ENCODE results near the gene TDRD12. TPM values are rescaled to one million over a fixed set of nuclear protein-coding genes. Genes with fewer than 3 reads are reported as not detected.

TDRD12 gene
- total and polyA plus RNA-seq, 2 donors (not counting 3 experiments of a cell fraction or from before 2014, with no cell fraction given): 0.03 to 0.09 TPM

DNA sequence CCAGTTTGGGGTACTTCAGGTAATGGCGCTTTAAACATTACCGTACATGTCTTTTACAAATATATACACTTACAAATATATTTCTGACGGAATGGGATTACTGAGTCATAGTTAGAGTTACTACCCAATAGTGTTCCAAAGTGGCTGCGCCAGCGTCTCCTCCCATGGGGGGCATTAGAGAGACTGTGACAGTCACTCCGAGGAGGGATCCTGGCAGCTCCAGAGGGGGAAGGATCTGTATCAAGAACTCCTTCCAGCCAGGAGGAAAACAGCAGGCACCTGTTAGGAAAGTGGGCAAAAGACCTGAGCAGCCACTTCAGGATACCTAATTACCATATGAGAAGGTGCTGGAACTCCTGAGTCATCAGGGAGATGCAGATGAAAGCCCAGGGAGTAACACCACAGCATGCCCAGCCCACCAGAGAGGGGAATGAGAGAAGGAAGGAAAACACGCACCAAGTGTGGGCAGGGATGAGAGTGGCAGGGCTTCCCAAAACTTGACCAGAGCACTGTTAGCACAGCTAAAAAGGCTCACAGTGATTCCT, 97.1 kb downstream of the TDRD12 start:
- Histone ChIP-seq H3K4me1 (ENCODE audit: control insufficient read depth, extremely low read depth, insufficient read depth, low read length) (no peaks in the 10 kb centered on the region), H4K20me1 (replicated peaks; ENCODE audit: control insufficient read depth, extremely low read depth, insufficient read depth, low read length) (no peaks in the 10 kb centered on the region), H3K4me3 (replicated peaks in 1 of 3; ENCODE audit: insufficient read depth in 1 of 3, low read depth in 1 of 3, low read length in 3 of 3) (no peak overlapping the region), H3K4me2 (ENCODE audit: insufficient read depth, low read length) (no peak overlapping the region), H3K27ac (ENCODE audit: insufficient read depth, low read depth, low read length) (no peak overlapping the region), H3K79me2 (ENCODE audit: control insufficient read depth, insufficient read depth, low read length) (no peaks in the 10 kb centered on the region), H3K9me3 (replicated peaks; ENCODE audit: control insufficient read depth, insufficient read depth, low read length) (no peaks in the 10 kb centered on the region), H3K9ac (replicated peaks; ENCODE audit: extremely low read depth, insufficient read depth, low read length) (no peak overlapping the region), H2AFZ (ENCODE audit: low read depth, low read length) (no peak overlapping the region), H3K27me3 (ENCODE audit: control insufficient read depth in 2 of 2, insufficient read depth in 2 of 2, low read length in 2 of 2) (no peaks in the 10 kb centered on the region), H3K9me1 (replicated peaks; ENCODE audit: control insufficient read depth, extremely low read depth, insufficient read depth, low read length) (no peaks in the 10 kb centered on the region), H3K36me3 (ENCODE audit: control insufficient read depth in 2 of 2, extremely low read depth in 1 of 2, insufficient read depth in 2 of 2, low read length in 2 of 2) (no peaks in the 10 kb centered on the region)
- TF ChIP-seq JUN (IDR thresholded peaks at IDR 0.05; ENCODE audit: borderline replicate concordance, insufficient read depth, insufficient read length, low read depth) (no peak), EZH2 (IDR thresholded peaks at IDR 0.05; ENCODE audit: borderline replicate concordance, low read depth, low read length, severe bottlenecking) (no peak), GATA2 (IDR thresholded peaks at IDR 0.05; ENCODE audit: insufficient read depth, insufficient read length, low read depth, low read length) (no peak)
- dilution Hi-C loops (cut with MboI; ENCODE audit: extremely low pct_ligation_motif_present, low sequenced_read_pairs): no loop called here
- intact Hi-C loops (cut with micrococcal nuclease): no loop called here
- DNase-seq (ENCODE audit: low read depth, low spot score) (no peak), FAIRE-seq (no peak)
- ChIA-PET POLR2A (no interaction called here), CTCF (no interaction called here)
- no TSS peak for BruUV-seq (replicated peaks)

DNA sequence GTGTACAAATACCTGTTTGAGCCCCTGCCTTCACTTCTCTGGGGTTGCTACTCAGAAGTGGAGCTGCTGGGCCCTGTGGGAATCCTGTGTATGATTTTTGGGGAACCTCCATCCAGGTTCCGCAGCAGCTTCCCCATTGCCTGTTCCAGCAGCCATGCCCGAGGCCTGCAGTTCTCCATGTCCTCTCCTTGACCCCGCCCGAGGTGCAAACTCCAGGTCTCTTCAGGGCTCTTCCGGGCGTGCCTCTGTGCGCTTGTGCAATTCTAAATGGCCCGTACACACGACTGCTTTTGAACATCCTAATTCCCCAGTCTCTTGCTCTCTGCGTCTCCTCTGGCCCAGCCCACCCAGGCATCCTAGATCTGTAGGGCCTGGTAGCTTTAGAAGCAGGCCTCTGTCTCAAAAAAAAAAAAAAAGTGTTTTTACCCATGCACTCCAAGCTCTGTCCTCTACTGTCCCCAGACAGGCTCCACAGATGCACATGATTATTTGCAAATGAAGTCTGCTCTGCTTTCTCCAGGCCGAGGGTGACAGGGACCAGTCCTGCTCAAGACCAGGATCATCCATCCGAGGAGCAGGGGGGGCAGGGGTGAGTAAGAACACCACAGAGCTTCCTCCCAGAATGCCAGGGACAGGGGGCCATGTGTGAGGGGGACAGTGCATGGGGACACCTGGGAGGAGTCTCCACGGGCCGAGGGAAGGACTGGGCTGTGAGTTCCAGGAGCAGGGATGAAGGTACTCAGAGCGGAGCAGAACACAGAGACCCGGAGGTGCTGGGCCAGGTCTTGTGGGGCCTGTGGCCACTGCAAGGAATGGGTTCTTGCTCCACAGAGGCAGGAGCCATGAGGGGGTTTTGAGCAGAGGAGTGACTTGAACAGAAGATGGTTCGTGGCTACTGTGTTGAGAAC, 98.3 kb downstream of the TDRD12 start:
- Histone ChIP-seq H3K9ac (replicated peaks; ENCODE audit: extremely low read depth, insufficient read depth, low read length) (no peak overlapping the region), H4K20me1 (replicated peaks; ENCODE audit: control insufficient read depth, extremely low read depth, insufficient read depth, low read length) (no peaks in the 10 kb centered on the region), H3K9me3 (replicated peaks; ENCODE audit: control insufficient read depth, insufficient read depth, low read length) (no peaks in the 10 kb centered on the region), H3K4me1 (ENCODE audit: control insufficient read depth, extremely low read depth, insufficient read depth, low read length) (no peaks in the 10 kb centered on the region), H3K4me3 (replicated peaks in 1 of 3; ENCODE audit: insufficient read depth in 1 of 3, low read depth in 1 of 3, low read length in 3 of 3) (no peak overlapping the region), H3K27me3 (ENCODE audit: control insufficient read depth in 2 of 2, insufficient read depth in 2 of 2, low read length in 2 of 2) (no peaks in the 10 kb centered on the region), H2AFZ (ENCODE audit: low read depth, low read length) (no peak overlapping the region), H3K4me2 (ENCODE audit: insufficient read depth, low read length) (no peak overlapping the region), H3K79me2 (ENCODE audit: control insufficient read depth, insufficient read depth, low read length) (no peaks in the 10 kb centered on the region), H3K36me3 (ENCODE audit: control insufficient read depth in 2 of 2, extremely low read depth in 1 of 2, insufficient read depth in 2 of 2, low read length in 2 of 2) (no peaks in the 10 kb centered on the region), H3K27ac (ENCODE audit: insufficient read depth, low read depth, low read length) (no peak overlapping the region), H3K9me1 (replicated peaks; ENCODE audit: control insufficient read depth, extremely low read depth, insufficient read depth, low read length) (no peaks in the 10 kb centered on the region)
- TF ChIP-seq EZH2 (IDR thresholded peaks at IDR 0.05; ENCODE audit: borderline replicate concordance, low read depth, low read length, severe bottlenecking) (no peak), MYC (IDR thresholded peaks at IDR 0.05; ENCODE audit: low read depth, low read length) (no peak), FOS (IDR thresholded peaks at IDR 0.05; ENCODE audit: borderline replicate concordance, insufficient read depth, low read length) (no peak)
- TF ChIP-seq, protein P1, sequence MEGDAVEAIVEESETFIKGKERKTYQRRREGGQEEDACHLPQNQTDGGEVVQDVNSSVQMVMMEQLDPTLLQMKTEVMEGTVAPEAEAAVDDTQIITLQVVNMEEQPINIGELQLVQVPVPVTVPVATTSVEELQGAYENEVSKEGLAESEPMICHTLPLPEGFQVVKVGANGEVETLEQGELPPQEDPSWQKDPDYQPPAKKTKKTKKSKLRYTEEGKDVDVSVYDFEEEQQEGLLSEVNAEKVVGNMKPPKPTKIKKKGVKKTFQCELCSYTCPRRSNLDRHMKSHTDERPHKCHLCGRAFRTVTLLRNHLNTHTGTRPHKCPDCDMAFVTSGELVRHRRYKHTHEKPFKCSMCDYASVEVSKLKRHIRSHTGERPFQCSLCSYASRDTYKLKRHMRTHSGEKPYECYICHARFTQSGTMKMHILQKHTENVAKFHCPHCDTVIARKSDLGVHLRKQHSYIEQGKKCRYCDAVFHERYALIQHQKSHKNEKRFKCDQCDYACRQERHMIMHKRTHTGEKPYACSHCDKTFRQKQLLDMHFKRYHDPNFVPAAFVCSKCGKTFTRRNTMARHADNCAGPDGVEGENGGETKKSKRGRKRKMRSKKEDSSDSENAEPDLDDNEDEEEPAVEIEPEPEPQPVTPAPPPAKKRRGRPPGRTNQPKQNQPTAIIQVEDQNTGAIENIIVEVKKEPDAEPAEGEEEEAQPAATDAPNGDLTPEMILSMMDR (IDR thresholded peaks at IDR 0.05; ENCODE audit: extremely low read depth in 1 of 2, insufficient read depth in 1 of 2, low read depth in 1 of 2, low read length in 2 of 2): no peak
- DNase-seq (ENCODE audit: low read depth, low spot score): no peak
- dilution Hi-C loops (cut with MboI; ENCODE audit: extremely low pct_ligation_motif_present, low sequenced_read_pairs): no loop called here
- CTCF ChIA-PET: no interaction called here
- intact Hi-C loops (cut with micrococcal nuclease): no loop called here
- POLR2A ChIA-PET: no interaction called here
- no TSS peak for BruUV-seq (replicated peaks)
- no peak for FAIRE-seq
